Activated CD8-positive, alpha-beta memory T cell treated with anti-CD3 and anti-CD28 coated beads for 48 hours (primary cell): ENCODE data around the gene AFAP1L2.

ENCODE experiments used
- DNase-seq, 3 experiments: peaks; one replicate each; pipeline ENCODE4 v3.0.0-alpha.2; 2020; ENCODE audit warnings: low read depth in 2 of 3, low spot score in 2 of 3

AFAP1L2 gene

DNA sequence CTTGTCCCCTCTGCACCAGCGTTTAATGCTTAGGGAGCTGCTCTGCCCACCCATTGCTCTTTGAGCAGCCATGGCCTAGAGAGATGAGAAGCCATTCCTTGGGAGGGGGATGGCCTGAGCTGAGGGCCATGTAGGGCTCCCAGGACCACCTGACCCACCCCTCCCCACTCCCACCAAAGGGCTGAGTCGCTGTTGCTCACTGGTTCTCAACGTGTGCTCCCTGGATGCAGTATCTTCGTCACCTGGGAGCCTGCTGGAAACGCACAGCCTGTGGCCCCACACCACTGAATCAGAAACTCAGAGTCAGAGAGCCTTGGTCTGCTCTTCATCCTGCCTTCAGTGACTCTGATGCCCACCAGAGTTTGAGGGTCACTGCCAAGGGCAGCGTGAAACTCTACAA is 128.2 kb downstream of the AFAP1L2 start:
- DNase-seq = no peak

DNA sequence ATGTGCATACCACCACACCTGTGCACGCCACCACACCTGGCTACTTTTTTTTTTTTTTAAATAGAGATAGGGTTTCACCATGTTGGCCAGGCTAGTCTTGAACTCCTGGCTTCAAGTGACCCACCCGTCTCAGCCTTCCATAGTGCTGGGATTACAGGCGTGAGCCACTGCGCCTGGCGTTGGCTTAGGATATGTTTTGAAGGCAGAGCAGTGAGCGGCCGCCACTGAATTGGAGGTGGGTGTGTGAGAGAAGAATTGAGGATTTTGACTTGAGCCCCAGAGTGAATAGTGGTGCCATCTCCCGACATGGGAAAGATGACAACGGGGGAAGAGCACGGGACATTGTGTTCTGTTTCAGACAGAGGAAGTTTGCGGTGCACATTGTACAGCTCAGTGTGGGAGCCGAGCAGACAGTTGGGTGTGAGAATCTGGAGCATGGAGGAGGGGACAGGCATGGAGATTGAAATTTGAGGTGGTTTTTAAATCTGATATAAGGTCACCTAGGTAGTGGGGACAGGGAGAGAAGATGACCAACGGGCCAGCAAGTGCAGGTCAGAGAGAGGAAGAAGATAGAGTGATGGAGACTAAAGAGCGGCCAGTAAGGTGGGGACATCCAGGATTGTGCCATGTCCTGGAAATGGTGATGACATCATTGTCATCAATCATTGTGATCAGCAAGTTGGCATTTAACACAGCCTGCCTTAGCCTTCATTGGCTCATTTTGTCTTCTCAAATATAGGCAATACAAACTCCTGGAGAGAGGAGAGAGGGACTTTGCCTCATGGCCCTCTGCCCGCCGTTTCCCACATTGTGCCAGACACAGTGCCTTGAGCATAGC is 129.5 kb downstream of the AFAP1L2 start:
- DNase-seq = no peak

DNA sequence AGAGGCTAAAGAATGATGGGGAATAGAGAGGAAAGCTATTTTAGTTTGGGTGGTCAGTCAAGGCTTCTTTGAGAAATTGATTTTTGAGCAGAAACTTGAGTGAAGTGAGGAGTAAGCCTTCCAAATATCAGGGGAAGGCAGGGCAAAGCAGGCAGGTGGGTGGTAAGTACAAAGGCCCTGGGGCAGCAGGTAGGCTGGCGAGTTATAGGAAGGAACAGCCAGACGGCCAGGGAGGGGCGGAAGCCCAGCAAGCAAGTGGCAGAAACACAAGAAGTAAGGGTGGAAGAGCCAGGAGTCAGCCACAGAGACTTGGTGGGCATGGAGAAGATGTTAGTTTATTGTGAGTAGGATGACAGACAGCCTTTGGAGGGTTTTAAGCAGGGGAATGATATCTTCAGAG is 130.4 kb downstream of the AFAP1L2 start:
- no peak for DNase-seq

DNA sequence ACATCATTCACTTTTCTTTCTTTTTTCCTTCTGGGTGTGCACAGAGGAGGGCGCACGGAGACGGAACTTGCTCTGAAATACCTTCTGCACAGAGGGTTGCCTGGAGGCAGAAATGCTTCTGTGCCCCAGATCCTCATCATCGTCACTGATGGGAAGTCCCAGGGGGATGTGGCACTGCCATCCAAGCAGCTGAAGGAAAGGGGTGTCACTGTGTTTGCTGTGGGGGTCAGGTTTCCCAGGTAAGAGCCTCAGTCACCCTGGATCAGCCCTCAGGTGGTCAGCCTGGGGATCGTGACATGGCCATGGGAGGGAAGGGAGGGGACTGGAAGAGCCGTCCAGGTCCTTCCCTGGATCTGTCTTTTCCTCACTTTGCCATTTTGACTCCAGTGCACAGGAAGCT is 131.6 kb downstream of the AFAP1L2 start:
- DNase-seq = no peak

DNA sequence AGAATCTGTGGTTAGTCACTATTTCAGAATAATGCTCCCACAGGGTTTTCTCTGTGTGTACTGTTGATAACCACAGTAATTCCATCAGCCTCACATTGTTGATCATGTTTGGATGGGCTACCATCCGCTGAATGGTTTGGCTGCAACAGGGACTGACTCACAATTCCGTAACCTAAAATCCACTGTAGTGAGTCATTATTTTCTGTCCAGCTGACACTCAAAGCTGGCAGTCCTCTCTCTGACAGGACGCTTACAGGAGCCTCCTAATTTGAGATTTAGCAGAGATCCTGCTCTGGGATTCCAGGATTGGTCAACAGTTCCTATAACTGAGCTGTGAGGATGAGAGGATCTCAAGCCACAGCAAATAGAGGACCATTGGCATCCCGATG is 132.5 kb downstream of the AFAP1L2 start:
- DNase-seq = no peak

DNA sequence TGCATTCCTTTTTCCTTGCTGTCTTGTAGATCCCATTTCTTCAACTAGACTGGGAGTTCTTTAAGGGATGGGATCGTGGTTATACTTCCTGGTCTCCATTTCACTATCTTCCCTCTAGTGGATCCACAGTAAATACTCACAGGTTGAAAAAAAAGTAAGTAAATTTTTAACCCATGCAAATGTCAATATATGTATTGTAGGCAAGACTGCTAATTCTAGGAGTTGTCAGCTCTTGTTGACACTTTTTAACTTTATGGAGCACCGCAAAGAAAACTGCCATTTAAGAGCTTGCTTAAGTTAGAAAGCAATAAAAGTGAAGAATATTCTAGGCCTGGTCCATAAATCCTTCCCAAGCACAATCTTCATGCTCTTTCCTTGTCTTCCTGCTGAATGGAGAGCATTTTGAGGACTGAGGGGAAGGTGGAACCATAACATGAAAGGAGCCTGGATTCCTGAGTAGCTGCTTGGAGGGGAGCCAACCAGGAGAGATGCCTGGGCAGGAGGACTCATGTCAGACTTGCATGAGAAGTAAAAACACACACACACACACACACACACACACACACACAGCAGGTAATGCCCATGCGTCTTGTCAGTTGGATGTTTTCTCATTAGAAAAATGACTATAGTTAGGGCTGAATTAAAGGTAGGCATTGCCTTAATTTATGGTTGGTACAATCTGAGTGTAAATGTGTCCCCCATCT is 133.1 kb downstream of the AFAP1L2 start:
- DNase-seq = no peak

DNA sequence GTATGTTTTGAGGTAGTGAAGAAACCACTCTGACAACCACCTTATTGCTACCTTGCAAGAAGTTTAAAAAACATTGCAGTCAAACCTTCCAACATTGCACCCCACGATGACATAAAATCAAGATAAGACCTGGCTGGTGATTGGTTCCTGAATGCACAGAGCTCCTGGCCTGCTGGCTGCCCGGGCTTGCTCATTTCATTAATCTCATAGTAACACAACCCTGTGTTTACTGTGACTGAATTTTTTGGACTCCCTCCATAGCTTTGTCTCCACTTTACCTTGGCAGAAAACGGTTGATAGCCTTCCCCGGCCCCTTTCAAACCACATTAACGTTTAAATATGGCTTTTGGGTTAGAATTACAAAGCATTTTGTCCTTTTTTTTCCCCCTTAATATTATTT is 137.8 kb downstream of the AFAP1L2 start:
- DNase-seq = no peak

DNA sequence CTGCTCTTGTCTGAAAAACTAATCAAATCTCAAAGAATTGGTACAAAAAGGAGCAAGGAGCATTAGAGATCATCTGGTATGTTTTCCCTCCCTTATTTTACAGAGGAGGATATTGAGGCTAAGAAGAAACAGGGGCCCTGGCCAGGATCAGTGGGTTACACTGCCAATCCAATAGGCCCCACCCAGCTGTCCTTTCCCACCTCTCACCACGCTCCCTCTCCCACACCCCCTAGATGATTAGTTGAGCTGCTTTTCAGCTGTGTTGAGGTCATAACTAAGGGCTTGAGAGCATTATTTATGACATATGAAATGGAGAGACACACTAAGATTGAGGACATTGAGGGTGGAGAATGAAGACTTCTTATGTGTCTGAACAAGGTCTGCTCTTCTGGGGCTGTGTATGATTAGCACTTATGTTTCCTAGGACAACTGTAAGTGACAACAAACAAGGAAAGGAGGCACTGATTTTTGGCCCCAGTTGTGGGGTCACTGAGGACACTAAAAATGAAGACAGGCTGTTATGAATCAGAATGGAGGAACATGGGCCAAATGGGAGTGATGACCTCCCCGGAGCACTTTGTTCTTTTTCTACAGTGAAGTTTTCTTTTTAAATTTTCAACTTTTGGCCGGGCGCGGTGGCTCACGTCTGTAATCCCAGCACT is 138.8 kb downstream of the AFAP1L2 start:
- no peak for DNase-seq

DNA sequence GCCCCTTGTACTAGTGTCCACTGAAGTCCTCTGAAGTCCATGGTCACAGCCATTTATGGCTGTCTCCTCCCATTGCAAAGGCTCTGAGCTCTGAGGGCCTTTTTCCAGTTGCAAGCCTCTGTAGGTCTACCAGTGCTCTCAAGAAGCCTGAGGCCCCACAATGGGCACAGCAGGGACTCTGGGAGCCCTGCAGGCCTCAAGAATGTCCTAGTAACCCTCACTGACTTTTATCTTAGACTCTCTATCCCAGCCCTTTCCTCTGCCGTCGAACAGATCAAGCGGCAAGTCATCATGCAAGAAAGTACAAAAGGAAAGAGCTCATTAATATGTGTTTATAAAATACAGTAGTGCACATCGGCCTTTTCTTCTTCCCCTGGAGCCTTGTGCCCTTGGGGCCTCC is 141.8 kb downstream of the AFAP1L2 start:
- DNase-seq = no peak

DNA sequence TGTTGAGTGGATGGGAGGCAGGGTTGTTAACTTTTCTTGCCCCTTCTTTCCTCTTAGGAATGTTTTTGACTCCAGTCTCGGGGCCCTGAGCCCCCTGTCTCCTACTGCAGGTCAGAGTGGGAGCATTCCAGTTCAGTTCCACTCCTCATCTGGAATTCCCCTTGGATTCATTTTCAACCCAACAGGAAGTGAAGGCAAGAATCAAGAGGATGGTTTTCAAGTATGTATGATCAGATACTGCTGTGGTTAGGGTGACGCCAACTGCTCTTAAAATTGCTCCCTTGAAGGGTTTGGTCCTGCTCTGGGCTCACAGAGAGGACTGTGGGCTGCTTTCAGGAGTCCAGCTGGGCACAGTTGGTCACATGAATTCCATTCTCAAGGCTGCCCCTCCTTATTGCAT is 143.2 kb downstream of the AFAP1L2 start:
- DNase-seq = no peak

DNA sequence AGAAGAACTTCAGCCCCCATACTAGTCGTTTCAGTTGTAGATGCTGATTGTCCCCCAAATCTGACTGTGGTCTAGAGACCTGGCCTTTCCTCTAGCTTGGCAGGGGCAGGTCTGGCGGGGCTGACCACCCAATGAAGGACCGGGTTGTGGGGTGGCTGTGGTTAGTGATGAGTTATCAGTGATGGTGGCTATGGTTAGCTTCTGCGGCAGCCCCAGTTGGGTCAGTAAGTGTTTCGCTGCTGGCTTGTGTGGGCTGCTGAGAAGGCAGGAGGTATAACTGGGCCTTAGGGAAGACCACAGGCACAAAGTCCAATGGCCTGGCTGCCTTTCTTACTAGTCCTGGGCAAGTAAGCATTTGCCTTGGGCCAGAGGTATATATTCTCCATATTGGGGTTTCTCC is 143.9 kb downstream of the AFAP1L2 start:
- DNase-seq = no peak

DNA sequence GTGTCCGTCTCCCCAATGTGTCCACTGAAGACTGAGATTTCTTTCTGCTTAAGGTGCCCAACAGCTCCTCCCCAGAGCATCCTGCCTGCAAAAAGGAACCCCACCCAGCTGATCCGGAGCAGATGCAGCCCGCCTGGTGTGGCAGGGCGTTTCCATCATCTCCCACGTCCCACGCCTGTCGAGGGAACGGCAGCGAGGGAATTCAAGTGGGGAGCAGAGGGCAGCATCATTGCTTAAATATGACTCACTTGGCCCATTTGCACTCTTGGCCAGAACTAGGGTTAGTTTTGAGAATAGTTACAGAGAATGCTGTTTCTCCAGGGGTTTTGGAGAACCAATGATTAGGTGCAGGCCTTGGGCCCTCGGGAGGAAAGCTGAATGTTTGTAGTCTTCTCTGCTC is 144.5 kb downstream of the AFAP1L2 start:
- no peak for DNase-seq

DNA sequence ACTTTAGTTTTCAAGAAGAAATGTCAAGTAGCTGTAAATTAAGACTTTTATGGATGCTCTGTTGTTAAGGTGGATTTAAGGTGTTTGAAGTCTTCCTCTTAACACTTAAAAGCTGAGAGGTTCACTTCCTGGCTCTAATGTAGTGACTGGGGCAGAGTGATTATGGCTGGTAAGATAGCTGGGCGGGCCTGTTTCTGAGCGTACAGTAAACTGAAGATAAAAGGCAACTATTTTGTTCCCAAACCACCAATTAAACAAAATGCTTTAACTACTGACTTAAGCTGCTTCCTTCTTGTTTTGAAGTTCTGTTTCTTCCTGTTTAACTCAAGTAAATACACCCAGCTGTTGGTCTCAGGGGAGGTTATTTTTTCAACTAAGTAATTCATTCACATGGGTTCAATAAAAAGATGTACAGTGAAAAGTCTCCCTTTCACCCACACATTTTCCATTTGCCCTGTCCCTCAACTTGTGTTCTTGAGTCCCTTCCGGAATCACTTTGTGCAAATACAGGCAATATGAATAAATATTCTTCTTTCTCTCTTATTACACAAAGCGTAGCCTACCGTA is 145.9 kb downstream of the AFAP1L2 start:
- DNase-seq = no peak

DNA sequence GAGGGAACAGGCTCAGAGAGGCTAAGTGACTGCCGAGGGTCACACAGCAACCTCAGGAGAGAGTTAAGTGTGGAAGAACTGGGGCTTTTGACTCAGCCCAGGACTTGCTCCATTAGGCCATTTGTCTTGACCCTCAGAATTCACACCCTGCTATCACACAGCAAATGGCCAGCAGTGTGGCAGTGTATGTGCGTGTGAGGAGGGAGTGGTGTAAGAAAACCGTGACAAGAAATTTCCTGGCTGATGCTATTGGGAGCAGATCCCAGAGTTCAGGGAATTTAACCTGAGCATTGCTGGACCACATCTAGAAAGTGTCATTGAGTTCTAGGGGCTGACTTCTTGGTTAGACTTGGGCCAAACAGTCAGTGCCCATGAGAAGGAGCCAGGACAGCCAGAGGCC is 146.8 kb downstream of the AFAP1L2 start:
- DNase-seq = no peak

DNA sequence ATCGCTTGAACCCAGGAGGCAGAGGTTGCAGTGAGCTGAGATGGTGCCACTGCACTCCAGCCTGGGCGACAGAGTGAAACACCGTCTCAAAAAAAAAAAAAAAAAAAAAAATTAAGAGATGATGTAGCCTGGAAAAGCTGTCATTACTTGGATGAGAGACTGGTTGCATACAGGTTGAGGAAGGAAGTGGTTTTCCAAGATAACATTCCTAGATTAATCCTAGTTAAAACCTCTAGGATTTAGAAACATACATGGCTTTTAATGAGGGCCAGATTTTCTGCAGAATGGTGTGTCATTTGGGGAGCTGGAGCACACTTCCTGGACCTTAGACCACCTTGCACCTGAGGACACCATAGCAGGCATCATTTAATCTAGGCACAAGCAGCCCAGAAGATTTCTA is 147.5 kb downstream of the AFAP1L2 start:
- DNase-seq = no peak

DNA sequence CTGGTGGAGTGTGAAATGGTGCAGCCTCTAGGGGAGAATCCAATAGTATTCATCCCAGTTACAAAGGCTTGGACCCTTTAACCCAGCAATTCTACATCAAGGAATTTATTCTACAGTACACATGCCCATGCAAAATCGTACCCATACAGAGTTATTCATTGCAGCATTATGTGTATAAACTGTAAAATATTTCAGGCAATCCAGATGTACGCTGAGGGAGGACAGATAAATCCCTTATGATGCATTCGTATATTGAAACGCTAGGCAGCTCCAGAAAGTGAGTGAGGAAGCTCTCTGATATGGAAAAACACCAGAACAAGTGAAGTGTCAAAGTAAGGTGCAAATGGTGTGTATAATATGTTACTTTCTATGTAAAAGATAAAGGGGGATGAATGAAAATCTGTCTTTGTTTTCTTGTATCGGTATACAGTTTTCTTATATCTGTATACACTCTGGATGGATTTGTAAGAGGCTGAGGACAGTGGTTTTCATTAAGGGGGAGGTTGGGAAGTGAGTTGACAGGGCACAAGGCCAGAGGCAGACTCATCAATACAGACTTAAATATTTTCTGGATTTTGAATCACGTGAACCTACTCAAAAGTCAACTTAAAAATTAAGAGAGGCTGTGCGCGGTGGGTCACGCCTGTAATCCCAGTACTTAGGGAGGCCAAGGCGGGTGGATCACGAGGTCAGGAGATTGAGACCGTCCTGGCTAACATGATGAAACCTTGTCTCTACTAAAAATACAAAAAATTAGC is 148.1 kb downstream of the AFAP1L2 start:
- DNase-seq = no peak

DNA sequence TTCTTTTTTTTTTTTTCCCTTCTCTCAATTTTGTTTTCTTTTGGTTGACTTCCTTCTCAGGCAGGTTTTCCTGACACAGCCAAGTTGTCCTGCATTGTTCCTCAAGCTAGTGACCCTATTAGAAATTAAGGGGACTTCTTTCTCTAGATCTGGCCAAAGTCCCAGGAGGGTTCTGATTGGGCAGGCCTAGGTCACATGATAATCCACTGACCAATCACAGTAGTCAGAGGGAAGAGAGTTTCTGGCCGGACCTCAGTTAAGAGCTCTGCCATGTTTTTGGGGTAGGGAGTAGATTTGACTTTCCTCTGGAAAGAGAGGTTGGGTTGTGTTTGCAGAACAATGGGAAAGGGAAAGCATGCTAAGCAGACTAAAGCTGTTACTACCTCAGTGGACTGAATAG is 149.1 kb downstream of the AFAP1L2 start:
- no peak for DNase-seq

DNA sequence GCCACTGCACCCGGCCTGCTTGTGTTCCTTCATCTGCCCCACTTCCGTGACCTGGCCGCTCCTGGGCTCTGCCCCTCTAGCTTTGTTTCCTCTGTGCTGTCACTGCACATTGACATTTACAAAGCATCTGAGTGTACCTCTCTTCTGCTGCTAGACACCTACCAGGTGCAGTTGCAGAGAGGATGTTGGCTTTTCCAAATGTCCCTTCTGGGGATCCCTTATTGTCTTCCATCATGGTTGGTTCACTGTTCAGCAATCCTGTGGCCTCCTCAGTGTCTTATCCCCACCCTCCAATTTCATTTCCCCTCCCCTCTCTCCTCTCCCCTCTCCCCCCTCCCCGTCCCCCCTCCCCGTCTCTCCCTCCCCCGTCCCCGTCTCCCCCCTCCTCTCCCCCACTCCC is 151.4 kb downstream of the AFAP1L2 start:
- no peak for DNase-seq

DNA sequence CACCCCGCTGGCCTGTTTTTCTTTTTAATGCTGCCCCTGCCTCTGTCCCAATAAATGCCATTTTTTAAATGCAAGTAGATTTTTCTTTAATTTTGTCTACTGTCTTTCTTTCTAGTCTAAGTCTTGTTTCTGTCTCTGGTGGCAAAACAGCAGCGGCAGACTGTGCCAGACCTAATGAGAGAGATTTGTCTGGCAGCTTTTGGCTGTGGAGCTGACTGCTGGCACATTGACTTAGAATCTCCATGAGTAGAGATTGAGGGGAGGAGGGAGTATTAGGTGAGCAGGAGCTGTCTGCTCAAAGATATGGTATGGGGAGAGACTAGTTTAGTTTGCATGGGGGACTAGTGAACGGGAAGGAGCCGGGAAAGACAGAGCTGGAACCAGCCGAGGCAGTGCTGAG is 152.2 kb downstream of the AFAP1L2 start:
- DNase-seq = no peak

DNA sequence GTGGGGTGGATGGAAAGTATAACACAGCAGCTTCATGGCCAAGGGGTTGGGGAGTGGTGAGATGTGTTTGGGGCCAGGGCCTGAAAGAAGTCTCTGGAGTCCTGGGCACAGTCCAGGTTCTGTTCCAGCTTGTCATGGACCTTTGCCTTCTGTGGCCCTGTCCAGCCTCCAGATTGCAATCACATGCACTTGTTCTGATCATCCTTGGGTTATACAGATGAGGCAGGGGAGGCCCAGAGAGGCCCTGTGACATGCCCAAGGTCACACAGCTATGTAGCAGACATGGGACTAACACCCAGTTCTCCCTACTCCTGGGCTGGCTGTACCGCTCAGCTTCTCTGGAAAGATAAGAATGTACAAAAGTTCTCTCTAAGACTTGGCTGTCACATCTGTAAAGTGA is 153.6 kb downstream of the AFAP1L2 start:
- no peak for DNase-seq

DNA sequence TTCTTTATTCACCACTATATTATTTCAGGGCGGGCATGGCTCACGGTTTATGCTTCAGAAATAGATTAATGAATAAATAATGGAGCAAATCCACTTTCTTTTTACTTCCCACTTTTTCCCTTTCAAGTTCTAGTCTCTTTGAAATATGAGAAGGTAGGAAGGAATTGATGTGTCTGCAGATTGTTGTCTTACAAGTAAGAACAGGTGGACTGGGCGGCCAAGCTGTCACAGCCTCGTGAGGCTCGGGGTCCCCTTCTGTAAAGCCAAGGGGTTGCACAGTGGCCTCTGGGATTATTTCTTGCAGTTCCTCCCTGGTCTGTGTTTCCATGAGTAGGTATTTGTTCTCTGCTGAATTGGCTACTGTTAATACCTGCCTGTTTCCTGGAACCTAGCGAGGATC is 154.1 kb downstream of the AFAP1L2 start:
- no peak for DNase-seq
